Neural cell (in vitro differentiated cells): Measurements from ENCODE around the gene REXO5. TPM values are rescaled to one million over a fixed set of nuclear protein-coding genes. Genes with fewer than 3 reads are reported as not detected.

Experiments used
- H2AFZ ChIP-seq: fragments of 200-600, 300-800 bp; sonication (generic), shearing (Covaris generic); 2 replicates; pipeline ENCODE4 v1.6.0; 2014; ENCODE audit warnings: low read depth, mild to moderate bottlenecking, antibody characterized with exemption, low read length, moderate library complexity
- H3F3A ChIP-seq: fragments of 200-600 bp; shearing (Covaris generic); 2 replicates; pipeline ENCODE4 v1.6.1; 2016; ENCODE audit warnings: mild to moderate bottlenecking, moderate library complexity, mixed read lengths, antibody characterized with exemption, low read length; ENCODE audit not compliant: insufficient read depth, poor library complexity, severe bottlenecking
- H3K27ac ChIP-seq: fragments of 200-600, 300-800 bp; sonication (generic), shearing (Covaris generic); 2 replicates; pipeline ENCODE4 v1.5.1; 2014; ENCODE audit warnings: mild to moderate bottlenecking, low read length, moderate library complexity
- H3K27me3 ChIP-seq: fragments of 300-800, 200-600 bp; sonication (generic), shearing (Covaris generic); 2 replicates; pipeline ENCODE4 v1.6.0; 2014; ENCODE audit warnings: mild to moderate bottlenecking, low read depth, low read length, moderate library complexity; ENCODE audit not compliant: insufficient read depth
- H3K36me3 ChIP-seq: fragments of 300-800, 200-600 bp; sonication (generic), shearing (Covaris generic); 2 replicates; pipeline ENCODE4 v1.5.1; 2014; ENCODE audit warnings: mild to moderate bottlenecking, antibody characterized with exemption, low read length, moderate library complexity; ENCODE audit not compliant: insufficient read depth
- H3K4me2 ChIP-seq: fragments of 300-800, 200-600 bp; sonication (generic), shearing (Covaris generic); 2 replicates; pipeline ENCODE4 v1.6.0; 2014; ENCODE audit warnings: mild to moderate bottlenecking, low read length
- H3K4me3 ChIP-seq: fragments of 300-800, 200-600 bp; sonication (generic), shearing (Covaris generic); 2 replicates; pipeline ENCODE4 v1.5.1; 2014; ENCODE audit warnings: mild to moderate bottlenecking, low read length, moderate library complexity
- H3K79me2 ChIP-seq: fragments of 200-600 bp; shearing (Covaris generic); replicated peaks from 2 replicates; pipeline ENCODE4 v1.6.0; 2014; ENCODE audit warnings: mild to moderate bottlenecking, low read length, moderate library complexity; ENCODE audit not compliant: insufficient read depth
- H3K9ac ChIP-seq: fragments of 300-800, 200-600 bp; sonication (generic), shearing (Covaris generic); 2 replicates; pipeline ENCODE4 v1.6.1; 2016; ENCODE audit warnings: mild to moderate bottlenecking, low read length, mixed read lengths
- H3K9me2 ChIP-seq: fragments of 200-600 bp; shearing (Covaris generic); 2 replicates; pipeline ENCODE4 v1.6.1; 2016; ENCODE audit warnings: mild to moderate bottlenecking, low read length, mixed read lengths; ENCODE audit not compliant: insufficient read depth
- H3K9me3 ChIP-seq: fragments of 200-600, 300-800 bp; sonication (generic), shearing (Covaris generic); 2 replicates; pipeline ENCODE4 v1.6.1; 2016; ENCODE audit warnings: mild to moderate bottlenecking, mixed run types, low read length, moderate library complexity, mixed read lengths
- H4K20me1 ChIP-seq: fragments of 200-600 bp; shearing (Covaris generic); 2 replicates; pipeline ENCODE4 v1.6.1; 2016; ENCODE audit warnings: mild to moderate bottlenecking, mixed run types; ENCODE audit not compliant: insufficient read depth
- EP300 ChIP-seq: fragments of 450-650 bp; conservative IDR thresholded peaks from 2 replicates; pipeline ENCODE4 v1.6.1; 2014; ENCODE audit warnings: antibody characterized with exemption, mild to moderate bottlenecking, moderate library complexity; ENCODE audit not compliant: poor library complexity, severe bottlenecking
- EZH2 ChIP-seq: fragments of 200-600, 300-800 bp; shearing (Covaris generic), sonication (generic); IDR thresholded peaks from 2 replicates; pipeline ENCODE4 v1.6.1; 2014; ENCODE audit warnings: antibody characterized with exemption, low read length, borderline replicate concordance, mild to moderate bottlenecking; ENCODE audit not compliant: insufficient read depth, poor library complexity, severe bottlenecking
- MXI1 ChIP-seq: fragments of 450-650 bp; conservative IDR thresholded peaks from 2 replicates; pipeline ENCODE4 v1.6.1; 2014; ENCODE audit warnings: antibody characterized with exemption, mild to moderate bottlenecking; ENCODE audit not compliant: poor library complexity, severe bottlenecking
- POLR2AphosphoS5 ChIP-seq: IDR thresholded peaks from 2 replicates; pipeline ENCODE4 v1.6.1; 2012
- RAD21 ChIP-seq: fragments of 450-650 bp; conservative IDR thresholded peaks from 2 replicates; pipeline ENCODE4 v1.6.1; 2014; ENCODE audit warnings: antibody characterized with exemption, mild to moderate bottlenecking, moderate library complexity
- SMC3 ChIP-seq: fragments of 450-650 bp; conservative IDR thresholded peaks from 2 replicates; pipeline ENCODE4 v1.6.1; 2014; ENCODE audit warnings: antibody characterized with exemption, mild to moderate bottlenecking, moderate library complexity; ENCODE audit not compliant: poor library complexity
- TAF1 ChIP-seq: IDR thresholded peaks from 2 replicates; pipeline ENCODE4 v1.6.1; 2012; ENCODE audit warnings: low read depth
- polyA plus RNA-seq: library from polyadenylated mRNA; depleted of rRNA; stranded (reverse); fragments of >200 nt; gene quantifications from 2 replicates; pipeline ENCODE4 v1.2.3, GENCODE V29; 2014
- TF ChIP-seq, protein P1 (sequence below): fragments of 450-650 bp; IDR thresholded peaks from 2 replicates; pipeline ENCODE4 v1.5.1; 2014; ENCODE audit warnings: antibody characterized with exemption, mild to moderate bottlenecking, moderate library complexity; ENCODE audit not compliant: poor library complexity, severe bottlenecking
- TF ChIP-seq, protein P2 (sequence below): IDR thresholded peaks from 2 replicates; pipeline ENCODE4 v1.6.1; 2012; ENCODE audit warnings: borderline replicate concordance

REXO5 gene
- polyA plus RNA-seq, 1 donor from 2014 or later: 11.2 TPM

DNA sequence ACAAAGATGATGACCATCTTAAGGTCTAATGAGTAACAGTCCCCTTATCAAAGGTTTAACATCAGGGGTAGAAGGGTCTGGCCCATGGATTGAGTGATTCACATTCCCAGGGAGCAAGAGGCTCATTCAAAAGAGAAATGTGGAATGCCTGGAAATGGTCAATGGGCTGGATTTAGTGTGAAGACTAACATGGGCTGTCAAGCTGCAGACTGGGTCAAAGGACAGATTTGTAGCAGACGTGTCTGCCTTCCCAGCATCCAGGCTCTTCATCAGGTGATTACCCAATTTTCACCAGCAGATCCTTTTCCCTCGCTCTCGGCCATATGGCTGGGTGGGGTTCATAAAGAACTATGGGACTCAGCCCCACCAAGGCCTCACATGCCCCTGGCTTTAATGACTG is 67.0 kb downstream of the REXO5 start:
- Histone ChIP-seq H3K36me3 (no peaks in the 10 kb centered on the region), H3K79me2 (peaks cover 16% of the 10 kb centered on the region), H2AFZ (no peak overlapping the region), H3K9me3 (no peaks in the 10 kb centered on the region), H3K27ac (no peak overlapping the region), H3K4me3 (no peak overlapping the region), H3F3A (no peaks in the 10 kb centered on the region), H4K20me1 (no peaks in the 10 kb centered on the region), H3K27me3 (no peaks in the 10 kb centered on the region), H3K9me2 (no peaks in the 10 kb centered on the region), H3K4me2 (no peak overlapping the region), H3K9ac (no peak overlapping the region)
- TF ChIP-seq MXI1 (no peak), POLR2AphosphoS5 (no peak), TAF1 (no peak), EP300 (no peak), SMC3 (no peak), EZH2 (no peak), RAD21 (no peak)
- TF ChIP-seq, protein P1, sequence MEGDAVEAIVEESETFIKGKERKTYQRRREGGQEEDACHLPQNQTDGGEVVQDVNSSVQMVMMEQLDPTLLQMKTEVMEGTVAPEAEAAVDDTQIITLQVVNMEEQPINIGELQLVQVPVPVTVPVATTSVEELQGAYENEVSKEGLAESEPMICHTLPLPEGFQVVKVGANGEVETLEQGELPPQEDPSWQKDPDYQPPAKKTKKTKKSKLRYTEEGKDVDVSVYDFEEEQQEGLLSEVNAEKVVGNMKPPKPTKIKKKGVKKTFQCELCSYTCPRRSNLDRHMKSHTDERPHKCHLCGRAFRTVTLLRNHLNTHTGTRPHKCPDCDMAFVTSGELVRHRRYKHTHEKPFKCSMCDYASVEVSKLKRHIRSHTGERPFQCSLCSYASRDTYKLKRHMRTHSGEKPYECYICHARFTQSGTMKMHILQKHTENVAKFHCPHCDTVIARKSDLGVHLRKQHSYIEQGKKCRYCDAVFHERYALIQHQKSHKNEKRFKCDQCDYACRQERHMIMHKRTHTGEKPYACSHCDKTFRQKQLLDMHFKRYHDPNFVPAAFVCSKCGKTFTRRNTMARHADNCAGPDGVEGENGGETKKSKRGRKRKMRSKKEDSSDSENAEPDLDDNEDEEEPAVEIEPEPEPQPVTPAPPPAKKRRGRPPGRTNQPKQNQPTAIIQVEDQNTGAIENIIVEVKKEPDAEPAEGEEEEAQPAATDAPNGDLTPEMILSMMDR: no peak
- TF ChIP-seq, protein P2, sequence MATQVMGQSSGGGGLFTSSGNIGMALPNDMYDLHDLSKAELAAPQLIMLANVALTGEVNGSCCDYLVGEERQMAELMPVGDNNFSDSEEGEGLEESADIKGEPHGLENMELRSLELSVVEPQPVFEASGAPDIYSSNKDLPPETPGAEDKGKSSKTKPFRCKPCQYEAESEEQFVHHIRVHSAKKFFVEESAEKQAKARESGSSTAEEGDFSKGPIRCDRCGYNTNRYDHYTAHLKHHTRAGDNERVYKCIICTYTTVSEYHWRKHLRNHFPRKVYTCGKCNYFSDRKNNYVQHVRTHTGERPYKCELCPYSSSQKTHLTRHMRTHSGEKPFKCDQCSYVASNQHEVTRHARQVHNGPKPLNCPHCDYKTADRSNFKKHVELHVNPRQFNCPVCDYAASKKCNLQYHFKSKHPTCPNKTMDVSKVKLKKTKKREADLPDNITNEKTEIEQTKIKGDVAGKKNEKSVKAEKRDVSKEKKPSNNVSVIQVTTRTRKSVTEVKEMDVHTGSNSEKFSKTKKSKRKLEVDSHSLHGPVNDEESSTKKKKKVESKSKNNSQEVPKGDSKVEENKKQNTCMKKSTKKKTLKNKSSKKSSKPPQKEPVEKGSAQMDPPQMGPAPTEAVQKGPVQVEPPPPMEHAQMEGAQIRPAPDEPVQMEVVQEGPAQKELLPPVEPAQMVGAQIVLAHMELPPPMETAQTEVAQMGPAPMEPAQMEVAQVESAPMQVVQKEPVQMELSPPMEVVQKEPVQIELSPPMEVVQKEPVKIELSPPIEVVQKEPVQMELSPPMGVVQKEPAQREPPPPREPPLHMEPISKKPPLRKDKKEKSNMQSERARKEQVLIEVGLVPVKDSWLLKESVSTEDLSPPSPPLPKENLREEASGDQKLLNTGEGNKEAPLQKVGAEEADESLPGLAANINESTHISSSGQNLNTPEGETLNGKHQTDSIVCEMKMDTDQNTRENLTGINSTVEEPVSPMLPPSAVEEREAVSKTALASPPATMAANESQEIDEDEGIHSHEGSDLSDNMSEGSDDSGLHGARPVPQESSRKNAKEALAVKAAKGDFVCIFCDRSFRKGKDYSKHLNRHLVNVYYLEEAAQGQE: no peak

DNA sequence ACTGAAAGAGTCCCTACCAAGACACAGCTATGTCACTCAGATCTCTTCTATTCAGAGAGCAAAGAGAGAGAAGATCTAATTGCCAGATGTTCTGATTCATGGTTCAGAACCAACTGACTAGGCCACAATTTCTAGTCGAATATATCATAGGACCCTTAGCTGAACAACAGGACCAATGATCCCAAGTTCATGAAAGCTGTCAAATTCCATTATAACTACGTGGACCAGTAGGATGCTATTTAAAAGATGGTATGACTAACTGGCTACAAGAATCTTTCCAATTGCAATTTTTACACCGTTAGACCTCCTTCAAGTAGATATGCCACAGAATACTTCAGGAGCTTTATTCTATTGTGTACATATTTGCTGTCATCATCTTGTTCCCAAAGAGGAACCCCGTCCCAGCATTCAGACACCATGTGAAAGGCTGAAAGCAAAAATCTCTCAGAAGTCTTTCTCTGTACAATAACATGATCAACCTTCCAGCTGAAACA is 67.8 kb downstream of the REXO5 start:
- no peaks in the 10 kb centered on the region for H3K27me3 ChIP-seq
- no peaks in the 10 kb centered on the region for H3K9me3 ChIP-seq
- no peaks in the 10 kb centered on the region for H3K9me2 ChIP-seq
- H3K27ac ChIP-seq: no peak overlapping the region
- no peak overlapping the region for H3K4me2 ChIP-seq
- H3K4me3 ChIP-seq: no peak overlapping the region
- no peaks in the 10 kb centered on the region for H3K36me3 ChIP-seq
- H3K9ac ChIP-seq: no peak overlapping the region
- H4K20me1 ChIP-seq: no peaks in the 10 kb centered on the region
- TF ChIP-seq TAF1: no peak
- TF ChIP-seq EZH2: no peak
- TF ChIP-seq, protein P1: no peak
- TF ChIP-seq POLR2AphosphoS5: no peak
- no peak for TF ChIP-seq RAD21
- TF ChIP-seq EP300: no peak
- peaks cover 16% of the 10 kb centered on the region for H3K79me2 ChIP-seq
- no peaks in the 10 kb centered on the region for H3F3A ChIP-seq
- H2AFZ ChIP-seq: no peak overlapping the region
